SK-N-SH (cell line): ENCODE measurements around the gene FIGNL1. TPM values are rescaled to one million over a fixed set of nuclear protein-coding genes. Genes with fewer than 3 reads are reported as not detected.

ENCODE experiments used
- CTCF ChIA-PET: fragments of 300-600, 350-600 bp; formaldehyde crosslinking; extraction: SDS; loops from one replicate; lab custom pipeline; 2021; lab: Yijun Ruan, JAX
- POLR2A ChIA-PET: fragments of 350-600 bp; sonication (Branson Sonifier 250); formaldehyde crosslinking; extraction: SDS; loops from one replicate; lab custom pipeline; 2020; ENCODE audit warnings: antibody characterized with exemption, inconsistent platforms; lab: Yijun Ruan, JAX
- DNase-seq: peaks from one replicate; pipeline ENCODE4 v3.0.0; 2012
- H2AFZ ChIP-seq: fragments of 200-600 bp; sonication (generic); 2 replicates; pipeline ENCODE4 v1.8.1; 2016; ENCODE audit warnings: antibody characterized with exemption, mild to moderate bottlenecking, low read depth
- H3F3A ChIP-seq: fragments of 200-600 bp; sonication (generic); replicated peaks from 2 replicates; pipeline ENCODE3; 2016; ENCODE audit warnings: antibody characterized with exemption, mild to moderate bottlenecking; ENCODE audit not compliant: insufficient read depth
- H3K27ac ChIP-seq, 2 experiments: fragments of 200-500 bp in 1 of 2; fragments of 200-600 bp in 1 of 2; sonication (Bioruptor generic) in 1 of 2; sonication (generic), shearing (Covaris generic) in 1 of 2; 2 replicates each; pipeline versions ENCODE4 v1.5.1 to v1.6.1; 2014 to 2016; ENCODE audit warnings: low read depth in 2 of 2, inconsistent platforms in 1 of 2, low read length in 1 of 2, mild to moderate bottlenecking in 1 of 2, mixed read lengths in 1 of 2
- H3K27me3 ChIP-seq: fragments of 200-600 bp; sonication (generic), shearing (Covaris generic); 2 replicates; pipeline ENCODE4 v1.6.1; 2016; ENCODE audit warnings: mixed run types; ENCODE audit not compliant: insufficient read depth
- H3K36me3 ChIP-seq, 2 experiments: fragments of 200-500 bp in 1 of 2; fragments of 200-600 bp in 1 of 2; sonication (Bioruptor generic) in 1 of 2; sonication (generic) in 1 of 2; replicated peaks in 1 of 2; 2 replicates each; pipeline versions ENCODE3 to v1.5.1; 2014 to 2016; ENCODE audit warnings: low read length in 1 of 2, mild to moderate bottlenecking in 1 of 2; ENCODE audit not compliant: insufficient read depth in 2 of 2, control insufficient read depth in 1 of 2
- H3K4me1 ChIP-seq, 2 experiments: fragments of 200-500 bp in 1 of 2; fragments of 200-600 bp in 1 of 2; sonication (Bioruptor generic) in 1 of 2; sonication (generic), shearing (Covaris generic) in 1 of 2; 2 replicates each; pipeline versions ENCODE4 v1.5.1 to v1.6.1; 2014 to 2016; ENCODE audit warnings: low read depth in 1 of 2, low read length in 1 of 2, mixed run types in 1 of 2; ENCODE audit not compliant: insufficient read depth in 2 of 2, control insufficient read depth in 1 of 2
- H3K4me2 ChIP-seq: fragments of 200-600 bp; sonication (generic), shearing (Covaris generic); 2 replicates; pipeline ENCODE4 v1.6.1; 2017; ENCODE audit warnings: mixed run types
- H3K4me3 ChIP-seq, 2 experiments: fragments of 200-500 bp in 1 of 2; fragments of 200-600 bp in 1 of 2; sonication (Bioruptor generic) in 1 of 2; sonication (generic), shearing (Covaris generic) in 1 of 2; 2 replicates each; pipeline versions ENCODE4 v1.5.1 to v1.8.1; 2014 to 2016; ENCODE audit warnings: low read depth in 2 of 2, inconsistent platforms in 1 of 2, low read length in 1 of 2, mild to moderate bottlenecking in 1 of 2, mixed read lengths in 1 of 2, moderate library complexity in 1 of 2
- H3K79me2 ChIP-seq: fragments of 200-600 bp; sonication (generic); 2 replicates; pipeline ENCODE4 v1.8.1; 2017; ENCODE audit warnings: mild to moderate bottlenecking; ENCODE audit not compliant: insufficient read depth
- H3K9ac ChIP-seq: fragments of 200-600 bp; sonication (generic); 2 replicates; pipeline ENCODE4 v1.6.1; 2017; ENCODE audit warnings: mixed run types
- H3K9me2 ChIP-seq: fragments of 200-600 bp; sonication (generic); 2 replicates; pipeline ENCODE4 v1.6.1; 2017; ENCODE audit warnings: mixed run types
- H3K9me3 ChIP-seq: fragments of 200-600 bp; sonication (generic); 2 replicates; pipeline ENCODE4 v1.6.1; 2017; ENCODE audit warnings: mixed run types, mild to moderate bottlenecking, moderate library complexity
- H4K20me1 ChIP-seq: fragments of 200-600 bp; sonication (generic); 2 replicates; pipeline ENCODE4 v1.6.1; 2017; ENCODE audit warnings: mild to moderate bottlenecking, mixed run types; ENCODE audit not compliant: insufficient read depth
- CHD2 ChIP-seq: fragments of 150-350 bp; IDR thresholded peaks from 2 replicates; pipeline ENCODE4 v1.6.1; 2018; ENCODE audit warnings: low read length; ENCODE audit not compliant: partially characterized antibody
- CTCF ChIP-seq: fragments of 200-600 bp; sonication (generic); IDR thresholded peaks from 2 replicates; pipeline ENCODE4 v1.6.1; 2017; ENCODE audit warnings: antibody characterized with exemption, mild to moderate bottlenecking, moderate library complexity
- ELF1 ChIP-seq: IDR thresholded peaks from 2 replicates; pipeline ENCODE4 v1.4.0; 2012
- EZH2phosphoT487 ChIP-seq: fragments of 200-600 bp; sonication (generic); IDR thresholded peaks from 2 replicates; pipeline ENCODE4 v1.6.1; 2017; ENCODE audit warnings: low read depth, mixed run types, mild to moderate bottlenecking, antibody characterized with exemption, moderate library complexity, borderline replicate concordance
- FOXM1 ChIP-seq: IDR thresholded peaks from 2 replicates; pipeline ENCODE4 v1.4.0; 2012; ENCODE audit warnings: low read depth, mild to moderate bottlenecking
- GABPA ChIP-seq: IDR thresholded peaks from 2 replicates; pipeline ENCODE4 v1.4.0; 2012; ENCODE audit warnings: low read depth, mild to moderate bottlenecking
- IRF3 ChIP-seq: fragments of 150-350 bp; IDR thresholded peaks from 2 replicates; pipeline ENCODE4 v1.6.1; 2016; ENCODE audit warnings: mild to moderate bottlenecking, low read depth, low read length
- MEF2A ChIP-seq: IDR thresholded peaks from 2 replicates; pipeline ENCODE4 v1.4.0; 2012; ENCODE audit warnings: low read depth, borderline replicate concordance
- MXI1 ChIP-seq: IDR thresholded peaks from 2 replicates; pipeline ENCODE4 v1.6.1; 2012; ENCODE audit warnings: mild to moderate bottlenecking, low read depth, low read length, improper control_type of control experiment
- NFIC ChIP-seq: IDR thresholded peaks from 2 replicates; pipeline ENCODE4 v1.4.0; 2012; ENCODE audit warnings: borderline replicate concordance
- NRF1 ChIP-seq: IDR thresholded peaks from 2 replicates; pipeline ENCODE4 v1.6.1; 2012; ENCODE audit warnings: low read depth, mild to moderate bottlenecking, low read length
- POLR2AphosphoS5 ChIP-seq: IDR thresholded peaks from 2 replicates; pipeline ENCODE4 v1.6.1; 2012; ENCODE audit warnings: low read depth, low read length
- RAD21 ChIP-seq: IDR thresholded peaks from 2 replicates; pipeline ENCODE4 v1.6.1; 2012; ENCODE audit warnings: mild to moderate bottlenecking, low read length
- REST ChIP-seq: IDR thresholded peaks from 2 replicates; pipeline ENCODE4 v1.6.1; 2012; ENCODE audit warnings: mild to moderate bottlenecking, low read depth, low read length, moderate library complexity
- RXRA ChIP-seq: IDR thresholded peaks from 2 replicates; pipeline ENCODE4 v1.4.0; 2012; ENCODE audit warnings: low read depth, mild to moderate bottlenecking, borderline replicate concordance
- SIN3A ChIP-seq: IDR thresholded peaks from 2 replicates; pipeline ENCODE4 v1.6.1; 2012; ENCODE audit warnings: low read depth, mild to moderate bottlenecking, low read length, moderate library complexity, borderline replicate concordance
- TAF1 ChIP-seq: IDR thresholded peaks from 2 replicates; pipeline ENCODE4 v1.6.1; 2012; ENCODE audit warnings: low read depth, mild to moderate bottlenecking, low read length, moderate library complexity, borderline replicate concordance
- YY1 ChIP-seq: IDR thresholded peaks from 2 replicates; pipeline ENCODE4 v1.4.0; 2012; ENCODE audit warnings: low read depth, mild to moderate bottlenecking
- WGBS: methylation state at CpG from one replicate; pipeline ENCODE4 v1.1.6; 2017; ENCODE audit warnings: low lambda C conversion rate; 5-methylcytosine and 5-hydroxymethylcytosine counted together
- polyA plus RNA-seq, 3 experiments: library from polyadenylated mRNA; depleted of rRNA; stranded (reverse); fragments of >200 nt; gene quantifications; 2 replicates each; pipeline ENCODE4 v1.2.3, GENCODE V29; 2012
- TF ChIP-seq, protein P1 (sequence below): IDR thresholded peaks from 2 replicates; pipeline ENCODE4 v1.4.0; 2012; ENCODE audit warnings: low read depth, borderline replicate concordance
- TF ChIP-seq, protein P2 (sequence below): IDR thresholded peaks from 2 replicates; pipeline ENCODE4 v1.4.0; 2012; ENCODE audit warnings: low read depth

Gene FIGNL1
- polyA plus RNA-seq, 1 of the 3 experiments (the other 2 are of a cell fraction): 6.7 TPM

DNA sequence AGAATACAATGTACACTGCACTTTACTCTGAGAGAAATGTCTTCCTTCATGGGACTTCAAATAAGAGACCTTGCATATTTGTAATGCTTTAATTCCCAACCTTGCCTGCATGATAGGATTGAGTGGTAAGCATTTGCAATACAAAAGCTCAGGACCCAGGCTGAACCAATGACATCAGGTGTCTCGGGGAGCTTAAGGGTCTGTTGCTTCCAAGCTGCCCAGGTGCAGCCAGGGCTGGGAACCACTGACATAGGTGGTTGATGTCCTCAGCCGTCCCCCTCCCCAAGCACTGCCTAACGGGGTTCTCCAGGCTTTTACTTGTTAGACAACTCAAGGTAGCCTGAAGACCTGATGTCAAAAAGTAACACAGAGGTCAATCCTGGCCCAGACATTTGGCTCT, 29.1 kb downstream of the FIGNL1 start:
- Histone ChIP-seq H3F3A (no peaks in the 10 kb centered on the region), H3K9ac (no peak overlapping the region), H3K4me2 (no peak overlapping the region), H3K9me2 (no peaks in the 10 kb centered on the region)
- CTCF ChIA-PET: interaction anchor here (1.3 to 18.1 kb wide), 8 partner anchors 8 to 740 kb away, joined by 4 to 353 read pairs (median 6); no protein-coding TSS in a partner anchor
- TF ChIP-seq RAD21 (no peak), CTCF (no peak), ELF1 (no peak), REST (no peak), MEF2A (no peak), CHD2 (no peak), RXRA (no peak), MXI1 (no peak), NFIC (no peak), YY1 (no peak), IRF3 (no peak), NRF1 (no peak), TAF1 (no peak), POLR2AphosphoS5 (no peak), FOXM1 (no peak), GABPA (no peak), EZH2phosphoT487 (no peak), SIN3A (no peak)
- TF ChIP-seq, protein P1, sequence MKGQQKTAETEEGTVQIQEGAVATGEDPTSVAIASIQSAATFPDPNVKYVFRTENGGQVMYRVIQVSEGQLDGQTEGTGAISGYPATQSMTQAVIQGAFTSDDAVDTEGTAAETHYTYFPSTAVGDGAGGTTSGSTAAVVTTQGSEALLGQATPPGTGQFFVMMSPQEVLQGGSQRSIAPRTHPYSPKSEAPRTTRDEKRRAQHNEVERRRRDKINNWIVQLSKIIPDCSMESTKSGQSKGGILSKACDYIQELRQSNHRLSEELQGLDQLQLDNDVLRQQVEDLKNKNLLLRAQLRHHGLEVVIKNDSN: no peak
- TF ChIP-seq, protein P2, sequence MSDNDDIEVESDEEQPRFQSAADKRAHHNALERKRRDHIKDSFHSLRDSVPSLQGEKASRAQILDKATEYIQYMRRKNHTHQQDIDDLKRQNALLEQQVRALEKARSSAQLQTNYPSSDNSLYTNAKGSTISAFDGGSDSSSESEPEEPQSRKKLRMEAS: no peak
- TF ChIP-seq, all 33 proteins: peak for 0
- no peak for DNase-seq
- H3K9me3 ChIP-seq: no peaks in the 10 kb centered on the region
- peaks cover 0 to 33% of the 10 kb centered on the region in 2 experiments; a peak in 2 of 4 replicates for H3K4me1 ChIP-seq
- no peak overlapping the region for H2AFZ ChIP-seq
- H3K27ac ChIP-seq: no peak overlapping the region
- H3K4me3 ChIP-seq: no peak overlapping the region
- POLR2A ChIA-PET: no interaction called here
- H3K79me2 ChIP-seq: no peaks in the 10 kb centered on the region
- no peaks in the 10 kb centered on the region for H3K36me3 ChIP-seq
- H3K27me3 ChIP-seq: no peaks in the 10 kb centered on the region
- no peaks in the 10 kb centered on the region for H4K20me1 ChIP-seq
- 13% methylated on average over 2 of the region's 3 CpGs for WGBS
